GM21619 (cell line): ENCODE results near the gene TOMT.

ENCODE experiments used
- ATAC-seq: cut with Tn5 transposase; IDR thresholded peaks from one replicate; pipeline ENCODE4 v1.9.1; 2021; ENCODE audit not compliant: unreplicated experiment

TOMT gene

GRCh38 chr11:72085621-72086351 is 19.9 kb upstream of the TOMT start:
- ATAC-seq, result no peak

- no peak for ATAC-seq
These were observed 17.5 kb upstream of the TOMT start for GRCh38 chr11:72088076-72088808.

DNA sequence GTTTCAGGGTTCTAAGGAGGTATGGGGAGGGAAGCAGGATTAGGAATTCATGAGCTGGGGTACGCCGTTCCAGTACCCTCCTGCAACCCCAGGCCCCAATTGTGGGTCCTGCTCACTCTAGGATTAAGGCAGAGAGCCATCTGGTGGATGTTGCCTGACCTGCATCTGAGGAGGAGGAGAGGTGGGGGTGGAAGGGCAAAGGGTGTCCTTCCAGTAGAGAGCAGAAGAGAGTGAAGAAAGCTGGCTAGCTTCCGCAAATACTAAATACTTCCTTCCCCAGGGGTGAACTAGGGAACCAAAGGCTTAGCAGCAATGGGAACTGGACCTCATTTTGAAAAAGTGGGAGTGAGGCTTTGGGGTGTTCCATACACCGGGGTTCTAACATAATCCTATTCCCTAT is 14.4 kb upstream of the TOMT start:
- ATAC-seq, result no peak

GRCh38 chr11:72098741-72099140 is 7.0 kb upstream of the TOMT start:
- ATAC-seq, result no peak

GRCh38 chr11:72100009-72100408 is 5.7 kb upstream of the TOMT start:
- ATAC-seq, result no peak

GRCh38 chr11:72100462-72100861 is 5.3 kb upstream of the TOMT start:
- ATAC-seq, result no peak

- no peak for ATAC-seq
These were observed 3.6 kb upstream of the TOMT start for GRCh38 chr11:72102162-72102561.

DNA sequence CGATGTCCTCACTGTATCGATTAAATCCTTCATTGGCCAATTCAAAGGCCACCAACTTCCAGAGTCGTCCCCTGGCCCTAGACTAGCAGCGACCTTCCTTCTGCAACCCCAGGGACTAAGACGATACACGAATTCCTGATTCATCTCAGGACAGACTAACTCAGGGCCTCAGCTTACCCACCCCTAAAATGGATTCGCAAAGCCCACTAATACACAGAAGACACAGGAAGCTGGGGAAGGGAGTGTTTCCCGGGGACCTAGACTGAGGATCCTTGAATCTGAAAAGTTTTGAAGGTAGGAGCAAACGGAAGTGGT is 3.1 kb upstream of the TOMT start:
- no peak for ATAC-seq

DNA sequence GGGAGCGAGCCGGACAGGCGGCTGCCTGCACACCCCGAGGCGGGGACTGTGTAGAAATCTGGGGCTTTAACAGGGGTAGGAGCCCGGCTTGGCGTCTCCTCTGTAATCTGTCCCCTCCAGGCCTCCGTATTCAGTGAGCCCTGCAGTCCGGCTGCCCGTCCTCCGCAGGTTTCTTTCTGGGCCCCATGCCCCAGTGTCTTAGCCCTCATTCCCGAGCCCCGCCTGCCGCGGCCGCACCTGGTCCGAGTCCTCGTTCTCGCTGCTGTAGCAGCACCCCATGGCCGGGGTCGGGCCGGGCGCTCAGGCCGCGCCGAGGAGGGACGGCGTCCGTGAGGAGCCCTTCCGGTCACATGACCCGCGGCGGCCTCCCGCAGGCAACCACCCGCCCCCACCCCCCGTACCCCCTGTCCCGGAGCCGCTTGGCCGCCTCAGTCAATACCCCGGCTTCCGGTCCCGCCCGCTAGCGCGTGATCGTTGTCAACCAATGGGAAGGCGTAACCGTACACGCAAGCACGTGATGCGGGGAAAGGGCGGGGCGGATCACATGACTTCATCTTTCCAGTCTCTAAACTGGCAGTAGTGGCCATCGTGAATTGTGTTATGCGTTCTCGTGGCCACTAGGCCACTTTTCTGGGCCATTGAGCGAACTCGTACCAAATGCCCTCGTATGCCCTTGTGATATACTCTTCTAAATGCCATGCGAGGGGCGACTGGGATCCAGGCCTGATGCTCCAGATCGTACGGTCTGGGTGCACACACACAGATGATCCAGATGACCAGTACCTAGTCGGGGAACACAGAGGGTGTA is 2.6 kb upstream of the TOMT start, which contains the start of gene LAMTOR1:
Gene LAMTOR1 (minus strand): TSS at position 352 of the 808 bp plus-strand sequence. CDS start 73 bp downstream, at position 279.
- peak; percentile 83 for ATAC-seq

GRCh38 chr11:72103754-72104167 is 2.0 kb upstream of the TOMT start:
- no peak for ATAC-seq

DNA sequence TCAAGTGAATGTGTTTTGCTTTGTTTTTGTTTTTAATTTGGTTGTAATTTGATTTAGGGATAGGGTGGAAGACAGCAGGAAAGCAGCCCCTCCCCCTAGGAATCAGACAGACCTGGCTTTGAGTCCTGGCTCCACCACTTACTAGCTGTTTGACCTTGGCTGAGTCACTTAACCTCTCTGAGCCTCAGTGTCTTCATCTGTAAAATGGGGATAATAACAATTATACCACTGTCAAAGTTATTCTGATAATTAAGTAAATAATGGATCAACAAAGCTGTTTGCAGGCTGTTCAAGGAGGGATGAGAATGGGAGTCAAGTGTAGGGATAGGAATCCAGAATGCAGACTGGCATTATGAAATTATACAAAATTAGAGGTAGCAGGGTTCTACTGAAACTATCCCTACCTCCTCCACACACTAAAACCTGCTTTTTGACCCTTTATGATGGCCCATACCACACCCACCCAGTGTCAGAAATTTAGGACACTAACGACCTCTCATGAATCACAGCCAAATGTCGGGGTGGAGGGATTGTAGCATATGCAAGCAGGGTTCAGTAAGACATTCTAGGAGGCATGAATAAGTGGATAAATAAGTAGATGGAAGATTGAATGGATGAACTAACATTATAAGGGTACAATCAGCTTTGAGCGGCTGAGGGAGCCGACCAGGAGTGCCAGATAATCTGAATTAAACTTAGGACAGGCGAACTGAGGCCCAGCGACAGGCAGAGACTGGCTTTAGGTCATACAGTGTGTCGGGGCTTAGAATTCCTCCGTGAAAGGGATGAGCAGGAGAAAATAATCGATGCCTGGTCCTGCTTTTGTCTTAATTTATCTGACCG is 5.8 kb downstream of the TOMT start:
- peak; percentile 0 for ATAC-seq

DNA sequence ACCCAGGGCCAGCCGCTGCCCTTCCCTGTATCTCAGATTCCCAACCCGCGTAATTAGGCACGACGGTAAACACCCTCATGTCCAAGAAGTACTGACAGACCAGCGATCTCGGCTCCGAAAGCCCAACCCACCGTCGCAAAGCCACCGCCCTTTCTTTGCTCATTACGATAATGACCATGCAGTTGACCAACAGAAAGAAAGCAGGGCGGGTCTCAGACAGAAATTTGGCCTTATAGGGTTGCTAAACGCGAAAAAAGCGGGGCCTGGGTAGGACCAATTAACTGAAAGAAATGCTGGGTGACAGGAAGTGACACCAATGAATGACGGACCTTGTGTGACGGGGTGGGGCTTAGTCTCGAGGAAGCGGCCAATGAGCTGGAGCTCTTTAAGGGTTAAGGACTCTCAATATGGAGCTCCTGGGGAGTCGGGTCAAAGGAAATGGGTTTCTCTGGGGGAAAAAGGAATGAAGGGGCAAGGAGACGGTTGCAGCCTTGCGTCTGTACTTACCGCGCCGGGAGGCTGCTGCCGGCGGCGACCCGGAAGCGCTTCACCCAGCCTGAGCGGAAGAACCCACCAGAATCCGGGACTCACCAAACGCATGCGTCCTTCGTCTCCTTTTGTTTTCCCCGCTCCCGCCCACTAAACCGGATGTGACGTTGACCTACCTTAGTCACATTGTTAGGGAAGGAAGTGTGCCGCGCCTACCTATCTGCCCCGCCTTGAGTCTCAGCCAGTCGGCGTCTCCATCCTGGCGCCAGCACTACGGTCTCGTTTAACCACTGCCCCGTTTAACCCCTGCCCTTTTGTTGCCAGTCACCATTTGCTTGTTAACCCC is 6.6 kb downstream of the TOMT start, which contains the start of gene ANAPC15:
Gene ANAPC15 (minus strand): TSS at position 553 of the 835 bp plus-strand sequence. CDS start 1,419 bp downstream, outside the sequence.
- ATAC-seq, result peak; percentile 85

DNA sequence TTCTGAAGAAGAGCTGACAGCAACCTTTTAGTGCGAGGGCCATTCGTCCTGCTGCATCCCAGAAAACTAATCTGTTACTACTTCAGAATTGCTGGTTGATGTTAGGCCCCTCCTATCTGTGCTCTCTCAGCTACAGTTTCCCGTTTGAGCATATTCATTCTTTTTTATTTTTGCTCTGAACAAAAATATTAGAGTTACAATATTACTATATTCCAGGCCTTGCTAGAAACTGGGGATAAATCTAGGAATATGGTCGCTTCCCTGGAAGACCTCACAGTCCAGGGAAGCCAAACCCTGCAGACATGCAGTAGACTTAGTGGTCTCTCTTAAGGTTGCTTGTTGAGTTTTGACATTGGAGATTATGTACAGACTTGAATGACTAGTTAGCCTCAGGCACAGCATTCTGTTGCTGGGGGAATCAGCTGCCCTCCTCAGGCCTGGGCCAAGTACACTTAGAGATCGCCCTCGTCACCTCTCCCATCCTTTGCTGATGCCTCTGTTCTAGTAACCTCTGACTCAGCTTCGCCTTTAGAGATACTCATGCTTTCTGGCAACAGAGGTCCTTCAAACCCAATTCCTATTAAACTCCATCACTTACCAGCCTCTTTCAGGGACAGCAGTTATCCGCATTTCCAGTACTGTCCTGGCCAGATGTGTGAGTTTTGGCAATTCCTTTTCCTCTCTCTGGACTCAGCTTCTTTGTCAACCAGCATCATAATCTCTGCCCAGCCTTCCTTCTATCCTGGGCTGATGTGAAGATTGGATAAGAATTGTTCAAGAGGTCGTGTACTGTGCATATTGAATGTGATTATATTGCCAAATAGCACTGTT is 7.5 kb downstream of the TOMT start:
- no peak for ATAC-seq

- no peak for ATAC-seq
These were observed 8.8 kb downstream of the TOMT start for GRCh38 chr11:72114570-72114969.

DNA sequence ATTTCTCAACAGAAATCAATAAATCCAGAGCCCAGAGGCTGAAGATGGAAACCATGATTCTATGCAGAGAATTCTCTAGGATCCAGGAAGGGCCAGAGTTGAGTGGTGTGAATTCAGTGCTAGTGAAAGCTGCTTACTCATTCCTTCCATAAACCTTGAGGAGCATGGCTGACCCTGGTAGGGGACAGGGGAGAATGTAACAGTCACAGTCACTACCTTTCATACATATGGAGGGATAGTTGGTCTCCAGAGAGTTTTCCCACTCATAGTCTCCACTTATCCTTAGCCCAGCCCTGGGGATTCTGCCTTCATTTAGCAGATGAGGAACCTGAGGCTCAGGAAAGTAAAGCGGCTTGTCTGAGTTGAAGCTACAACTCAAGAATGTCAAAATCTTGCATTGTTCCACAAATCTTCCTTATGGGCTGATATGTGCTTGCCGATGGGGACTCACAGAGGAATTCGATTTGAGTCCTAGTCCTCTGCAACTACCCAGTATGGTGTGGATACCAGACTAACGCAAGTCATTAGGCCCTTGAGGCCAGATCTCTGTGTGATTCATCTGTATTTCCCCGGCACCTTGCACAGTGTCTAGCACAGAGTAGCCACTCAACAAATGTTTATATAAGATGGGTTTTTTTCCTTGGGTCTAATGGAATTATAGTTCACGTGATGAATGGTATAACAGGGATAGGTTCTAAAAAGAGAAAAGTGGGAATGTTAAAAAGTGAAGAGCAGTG is 10.5 kb downstream of the TOMT start:
- ATAC-seq, result no peak

DNA sequence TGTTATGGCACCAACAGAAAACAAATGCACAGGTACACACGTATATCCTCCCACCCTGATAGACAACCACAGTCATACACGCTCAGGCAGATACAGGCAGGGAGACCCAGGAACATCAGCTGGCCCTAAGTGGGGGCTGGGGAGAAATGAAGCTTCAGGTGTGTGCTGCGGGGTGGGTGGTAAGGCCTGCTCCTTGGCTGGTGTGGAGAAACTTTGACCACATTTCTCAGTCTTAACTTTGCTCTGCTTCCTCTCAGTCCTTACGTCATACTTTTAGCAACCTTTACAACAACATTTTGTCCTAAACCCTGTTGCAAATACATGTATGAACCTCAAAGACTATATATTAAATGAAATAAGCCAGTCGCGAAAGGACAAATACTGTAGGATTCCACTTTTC is 13.5 kb downstream of the TOMT start:
- ATAC-seq, result no peak

DNA sequence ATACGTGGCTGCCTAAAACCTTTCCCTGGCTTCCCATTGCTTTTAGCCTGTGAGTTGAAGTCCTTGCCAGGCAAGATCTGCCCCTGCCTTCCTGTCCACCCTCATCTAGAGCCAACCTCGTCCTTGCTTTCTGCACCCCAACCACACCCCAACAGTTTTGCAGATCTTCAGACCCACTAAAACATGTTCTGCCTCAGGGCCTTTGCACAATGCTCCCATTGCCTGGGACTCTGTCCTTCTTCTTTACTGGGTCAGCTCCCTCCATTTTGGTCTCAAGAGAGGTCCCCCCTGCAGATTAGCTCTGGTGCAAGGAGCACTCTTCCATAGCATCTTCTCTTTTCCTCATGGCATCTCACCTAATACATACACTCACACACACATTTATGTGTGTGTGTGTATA is 15.2 kb downstream of the TOMT start:
- no peak for ATAC-seq

DNA sequence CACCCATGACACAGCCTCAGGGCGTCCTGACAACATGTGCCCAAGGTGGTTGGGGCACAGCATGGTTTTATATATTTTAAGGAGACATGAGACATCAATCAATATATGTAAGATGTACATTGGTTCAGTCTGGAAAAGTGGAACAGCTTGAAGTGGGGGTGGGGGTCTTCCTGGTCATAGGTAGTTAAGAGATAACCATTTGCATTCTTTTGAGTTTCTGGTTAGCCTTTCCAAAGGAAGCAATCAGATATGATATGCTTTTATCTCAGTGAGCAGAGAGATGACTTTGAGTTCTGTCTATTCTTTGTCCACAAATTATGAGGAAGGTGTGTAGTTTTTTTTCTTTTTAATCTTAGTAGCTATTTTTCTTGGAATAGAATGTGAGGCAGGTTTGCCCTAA is 16.9 kb downstream of the TOMT start:
- ATAC-seq, result no peak
